GM21447 (cell line): ENCODE results near the gene APOA5.
A peak's percentile ranks its signal among the peaks of the same experiment; 100 is the strongest.
"Not testable (repeated sequence)": the region's sequence is repeated elsewhere in the genome, so short reads cannot be mapped to it uniquely, and the experiment has no call there.

Experiments
- ATAC-seq: cut with Tn5 transposase; IDR thresholded peaks from one replicate; pipeline ENCODE4 v1.9.1; 2021; ENCODE audit not compliant: unreplicated experiment

APOA5 gene, protein sequence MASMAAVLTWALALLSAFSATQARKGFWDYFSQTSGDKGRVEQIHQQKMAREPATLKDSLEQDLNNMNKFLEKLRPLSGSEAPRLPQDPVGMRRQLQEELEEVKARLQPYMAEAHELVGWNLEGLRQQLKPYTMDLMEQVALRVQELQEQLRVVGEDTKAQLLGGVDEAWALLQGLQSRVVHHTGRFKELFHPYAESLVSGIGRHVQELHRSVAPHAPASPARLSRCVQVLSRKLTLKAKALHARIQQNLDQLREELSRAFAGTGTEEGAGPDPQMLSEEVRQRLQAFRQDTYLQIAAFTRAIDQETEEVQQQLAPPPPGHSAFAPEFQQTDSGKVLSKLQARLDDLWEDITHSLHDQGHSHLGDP

GRCh38 chr11:116791813-116792143 lies at the start of gene APOA5:
Gene APOA5, minus strand, starts transcription at chr11:116791879. Its CDS starts 19 bp downstream, at chr11:116791860.
- no peak for ATAC-seq

GRCh38 chr11:116840746-116841296 lies 49.1 kb upstream of the APOA5 start:
- no peak for ATAC-seq

DNA sequence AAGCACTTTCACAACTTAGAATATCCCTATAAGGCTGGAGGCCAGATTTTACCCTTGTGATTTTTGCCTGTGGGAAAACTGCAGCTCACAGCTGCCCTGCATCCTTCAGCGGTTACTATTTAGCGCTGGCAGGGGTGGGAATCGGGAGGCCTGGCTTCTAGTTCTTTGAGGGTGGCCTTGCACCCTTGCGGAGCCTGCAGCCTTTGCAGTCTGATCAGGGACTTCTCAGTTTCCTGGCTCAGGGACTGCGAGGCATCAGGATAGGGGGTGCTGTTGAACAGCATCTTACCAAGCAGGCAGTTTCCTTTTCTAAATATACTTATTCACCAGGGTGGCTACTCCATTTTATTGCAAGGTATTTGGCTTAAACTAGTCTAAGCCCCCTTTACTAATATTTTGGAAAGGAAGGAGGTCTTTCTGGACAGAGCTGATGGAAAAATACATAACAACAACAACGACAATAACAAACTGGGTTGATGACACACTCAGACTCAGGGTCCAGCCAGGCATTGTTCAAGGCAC lies 48.6 kb upstream of the APOA5 start:
- no peak for ATAC-seq

DNA sequence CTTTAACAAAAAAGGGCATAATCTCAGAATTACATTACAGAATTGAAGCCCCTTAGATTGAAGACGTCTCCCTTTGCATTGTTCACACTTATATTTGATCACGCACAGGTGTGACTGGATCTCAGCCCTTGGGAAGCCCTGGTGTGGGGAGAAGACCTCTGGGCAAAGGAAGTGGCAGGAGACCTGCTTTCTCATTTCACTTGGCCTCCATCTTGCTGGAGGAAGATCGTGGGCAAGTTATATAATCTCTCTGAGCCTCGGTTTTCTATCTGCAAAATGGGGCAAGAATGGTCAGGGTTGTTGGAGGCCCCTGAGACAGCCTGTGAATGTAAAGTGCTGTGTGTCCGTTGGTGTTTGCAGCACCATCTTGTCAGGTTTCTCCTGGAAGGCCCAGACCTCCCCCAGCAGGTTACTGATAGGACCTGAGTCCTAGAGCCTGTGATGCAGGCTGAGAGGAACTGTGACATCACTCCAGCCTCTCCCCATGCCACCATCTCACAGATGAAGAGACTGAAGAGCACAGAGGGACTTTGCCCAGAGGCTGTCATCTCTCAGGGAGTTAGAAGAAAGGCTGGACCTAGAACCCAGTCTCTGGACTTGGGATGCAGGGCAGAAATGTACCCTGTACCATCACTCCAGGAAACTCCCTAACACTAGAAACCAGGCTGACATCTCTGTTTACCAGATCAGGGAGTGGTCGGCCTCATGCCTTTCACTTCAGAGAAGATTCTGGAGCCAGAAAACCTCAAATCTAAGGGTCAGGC lies 46.8 kb upstream of the APOA5 start:
- no peak for ATAC-seq

DNA sequence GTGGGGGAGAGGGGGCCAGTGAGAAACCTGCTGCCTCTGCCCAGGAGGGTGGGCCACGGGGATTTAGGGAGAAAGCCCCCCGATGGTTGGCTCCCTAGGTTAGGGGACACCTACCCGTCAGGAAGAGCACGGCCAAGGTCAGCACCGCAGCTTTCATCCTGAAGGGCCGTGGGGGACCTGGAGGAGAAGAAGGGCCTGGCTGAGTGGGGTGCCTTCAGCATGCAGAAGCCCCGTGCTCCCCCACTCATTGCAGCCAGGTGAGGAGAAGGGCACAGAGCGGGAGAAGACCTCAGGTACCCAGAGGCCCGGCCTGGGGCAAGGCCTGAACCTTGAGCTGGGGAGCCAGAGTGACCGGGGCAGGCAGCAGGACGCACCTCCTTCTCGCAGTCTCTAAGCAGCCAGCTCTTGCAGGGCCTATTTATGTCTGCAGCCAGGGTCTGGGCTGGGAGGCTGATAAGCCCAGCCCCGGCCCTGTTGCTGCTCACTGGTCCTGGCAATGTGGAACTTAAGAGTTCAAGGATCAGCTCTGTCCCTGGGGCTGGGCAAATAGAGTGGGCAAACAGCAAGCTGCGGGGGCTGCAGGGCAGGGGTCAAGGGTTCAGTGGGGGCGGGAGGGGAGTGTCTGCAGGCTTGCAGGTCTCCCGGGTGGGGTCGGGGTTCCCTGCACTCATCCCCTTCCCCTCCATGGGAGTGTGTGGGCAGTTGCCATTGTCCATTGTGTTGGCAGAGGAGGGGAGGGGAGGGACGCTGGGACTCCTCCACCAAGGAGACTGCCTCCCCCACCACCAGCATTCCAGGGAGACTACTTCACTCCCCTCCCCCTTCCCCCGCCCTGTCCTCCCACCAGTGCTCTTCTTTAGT lies 45.8 kb upstream of the APOA5 start, which contains the start of gene APOA1:
APOA1 (minus strand) TSS at position 392 of the 861 bp plus-strand sequence; CDS start at position 157, 235 bp downstream.
- ATAC-seq = no peak

- no peak for ATAC-seq
Measured at GRCh38 chr11:116836632-116836991, 44.9 kb upstream of the APOA5 start.

- peak; percentile 80 for ATAC-seq
Measured at GRCh38 chr11:116835791-116836631, 44.3 kb upstream of the APOA5 start.

DNA sequence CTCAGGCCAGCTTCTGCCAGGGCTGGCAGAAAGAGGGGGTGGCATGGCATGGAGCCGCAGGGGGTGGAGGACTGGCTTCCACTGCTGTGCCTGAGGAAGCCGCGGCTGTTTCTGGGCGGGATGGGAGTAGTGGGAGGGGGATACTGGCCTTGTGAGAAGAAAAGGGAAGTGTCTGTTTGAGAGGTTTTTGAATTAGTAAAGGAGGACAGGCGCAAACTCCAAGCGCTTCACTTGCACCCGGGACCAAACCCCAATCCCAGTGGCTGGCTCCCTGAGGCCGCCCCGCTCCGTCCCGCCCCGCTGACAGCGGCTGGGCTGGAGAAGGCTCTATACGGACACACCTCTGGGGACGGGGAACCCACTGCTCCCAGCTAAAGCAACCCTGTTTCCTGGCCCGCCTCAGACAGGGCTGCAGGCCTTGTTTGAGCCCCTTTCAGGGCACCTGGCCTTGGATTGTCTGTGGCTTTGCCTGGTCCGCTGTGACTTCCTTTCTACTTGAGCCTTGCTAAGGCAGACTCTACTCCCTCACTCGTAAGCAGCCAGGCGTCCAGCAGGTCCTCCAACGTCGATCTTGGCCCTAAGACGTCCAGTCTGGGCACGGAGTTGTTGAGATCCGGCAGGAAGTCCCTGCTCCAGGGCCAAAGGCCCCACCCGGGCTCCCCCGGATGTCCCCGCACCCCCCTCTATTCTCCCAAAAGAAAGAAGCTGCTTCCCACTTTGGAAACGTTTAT lies 43.5 kb upstream of the APOA5 start:
- ATAC-seq = peak; percentile 32

DNA sequence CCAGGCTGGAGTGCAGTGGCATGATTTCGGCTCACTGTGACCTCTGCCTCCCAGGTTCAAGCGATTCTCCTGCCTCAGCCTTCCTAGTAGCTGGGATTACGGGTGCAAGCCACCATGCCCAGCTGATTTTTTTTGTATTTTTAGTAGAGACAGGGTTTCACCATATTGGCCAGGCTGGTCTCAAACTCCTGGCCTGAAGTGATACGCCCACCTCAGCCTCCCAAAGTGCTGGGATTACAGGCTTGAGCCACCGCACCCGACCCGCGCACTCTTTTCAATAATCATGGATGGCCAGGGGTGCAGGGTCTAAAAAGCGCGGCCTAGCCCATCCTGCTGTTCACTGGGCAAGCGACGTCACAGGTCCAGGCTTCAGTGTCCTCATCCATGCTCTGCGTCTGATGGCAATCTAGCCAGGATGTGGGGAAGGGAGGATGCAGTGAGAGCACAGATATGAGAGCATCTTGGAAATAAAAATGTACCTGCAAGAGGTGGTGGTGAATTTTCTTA lies 42.9 kb upstream of the APOA5 start:
- ATAC-seq = not testable (repeated sequence)

DNA sequence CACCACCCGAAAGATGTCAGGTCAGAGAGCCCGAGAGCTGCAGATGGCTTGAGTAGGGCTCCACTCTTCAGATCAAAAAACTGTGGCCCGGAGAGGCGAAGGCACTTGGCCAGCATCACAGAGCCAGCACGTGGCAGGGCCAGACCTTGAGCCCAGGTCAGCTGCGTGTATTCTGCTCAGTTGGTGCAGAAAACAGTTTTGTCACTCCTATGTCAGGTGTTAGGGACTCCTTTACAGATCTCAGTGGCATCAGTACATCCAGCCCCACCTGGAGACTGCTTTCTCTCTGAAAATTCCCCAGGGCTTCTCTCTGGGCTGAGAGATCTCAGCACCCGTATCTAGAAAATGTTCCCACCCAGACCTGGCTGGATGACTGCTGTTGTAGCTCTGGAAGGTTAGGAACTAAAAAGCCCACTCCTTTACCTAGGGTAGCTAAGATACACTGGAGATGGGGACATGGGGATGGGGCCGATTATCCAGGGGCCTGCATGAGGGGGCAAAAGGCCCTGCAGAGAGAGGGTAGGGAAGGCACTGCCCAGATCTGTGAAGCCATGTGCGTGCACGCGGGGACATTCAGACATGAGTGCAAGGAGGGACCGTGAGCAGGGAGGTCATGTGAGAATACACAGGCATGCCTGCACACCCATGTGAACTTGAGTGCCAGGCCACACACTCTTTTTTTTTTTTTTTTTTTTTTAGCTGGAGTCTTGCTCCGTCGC lies 42.3 kb upstream of the APOA5 start:
- no peak for ATAC-seq

GRCh38 chr11:116833491-116833815 lies 41.8 kb upstream of the APOA5 start:
- no peak for ATAC-seq

DNA sequence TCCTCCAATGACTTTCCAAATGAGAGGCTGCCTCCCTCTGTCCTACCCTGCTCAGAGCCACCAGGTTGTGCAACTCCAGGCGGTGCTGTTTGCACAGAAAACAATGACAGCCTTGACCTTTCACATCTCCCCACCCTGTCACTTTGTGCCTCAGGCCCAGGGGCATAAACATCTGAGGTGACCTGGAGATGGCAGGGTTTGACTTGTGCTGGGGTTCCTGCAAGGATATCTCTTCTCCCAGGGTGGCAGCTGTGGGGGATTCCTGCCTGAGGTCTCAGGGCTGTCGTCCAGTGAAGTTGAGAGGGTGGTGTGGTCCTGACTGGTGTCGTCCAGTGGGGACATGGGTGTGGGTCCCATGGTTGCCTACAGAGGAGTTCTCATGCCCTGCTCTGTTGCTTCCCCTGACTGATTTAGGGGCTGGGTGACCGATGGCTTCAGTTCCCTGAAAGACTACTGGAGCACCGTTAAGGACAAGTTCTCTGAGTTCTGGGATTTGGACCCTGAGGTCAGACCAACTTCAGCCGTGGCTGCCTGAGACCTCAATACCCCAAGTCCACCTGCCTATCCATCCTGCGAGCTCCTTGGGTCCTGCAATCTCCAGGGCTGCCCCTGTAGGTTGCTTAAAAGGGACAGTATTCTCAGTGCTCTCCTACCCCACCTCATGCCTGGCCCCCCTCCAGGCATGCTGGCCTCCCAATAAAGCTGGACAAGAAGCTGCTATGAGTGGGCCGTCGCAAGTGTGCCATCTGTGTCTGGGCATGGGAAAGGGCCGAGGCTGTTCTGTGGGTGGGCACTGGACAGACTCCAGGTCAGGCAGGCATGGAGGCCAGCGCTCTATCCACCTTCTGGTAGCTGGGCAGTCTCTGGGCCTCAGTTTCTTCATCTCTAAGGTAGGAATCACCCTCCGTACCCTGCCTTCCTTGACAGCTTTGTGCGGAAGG lies 40.9 kb upstream of the APOA5 start:
- ATAC-seq = no peak

- no peak for ATAC-seq
Measured at GRCh38 chr11:116831790-116832349, 40.2 kb upstream of the APOA5 start.

DNA sequence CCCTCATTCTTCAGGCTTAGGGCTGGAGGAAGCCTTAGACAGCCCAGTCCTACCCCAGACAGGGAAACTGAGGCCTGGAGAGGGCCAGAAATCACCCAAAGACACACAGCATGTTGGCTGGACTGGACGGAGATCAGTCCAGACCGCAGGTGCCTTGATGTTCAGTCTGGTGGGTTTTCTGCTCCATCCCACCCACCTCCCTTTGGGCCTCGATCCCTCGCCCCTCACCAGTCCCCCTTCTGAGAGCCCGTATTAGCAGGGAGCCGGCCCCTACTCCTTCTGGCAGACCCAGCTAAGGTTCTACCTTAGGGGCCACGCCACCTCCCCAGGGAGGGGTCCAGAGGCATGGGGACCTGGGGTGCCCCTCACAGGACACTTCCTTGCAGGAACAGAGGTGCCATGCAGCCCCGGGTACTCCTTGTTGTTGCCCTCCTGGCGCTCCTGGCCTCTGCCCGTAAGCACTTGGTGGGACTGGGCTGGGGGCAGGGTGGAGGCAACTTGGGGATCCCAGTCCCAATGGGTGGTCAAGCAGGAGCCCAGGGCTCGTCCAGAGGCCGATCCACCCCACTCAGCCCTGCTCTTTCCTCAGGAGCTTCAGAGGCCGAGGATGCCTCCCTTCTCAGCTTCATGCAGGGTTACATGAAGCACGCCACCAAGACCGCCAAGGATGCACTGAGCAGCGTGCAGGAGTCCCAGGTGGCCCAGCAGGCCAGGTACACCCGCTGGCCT lies 38.7 kb upstream of the APOA5 start:
- no peak for ATAC-seq

- no peak for ATAC-seq
Measured at GRCh38 chr11:116829525-116830183, 38.0 kb upstream of the APOA5 start, which contains the start of gene APOC3. Gene APOC3, plus strand, starts transcription at chr11:116829907. Its CDS starts 676 bp downstream, at chr11:116830583.
